Measurements from ENCODE around the gene MLLT10.

- TF ChIP-seq, protein P1, sequence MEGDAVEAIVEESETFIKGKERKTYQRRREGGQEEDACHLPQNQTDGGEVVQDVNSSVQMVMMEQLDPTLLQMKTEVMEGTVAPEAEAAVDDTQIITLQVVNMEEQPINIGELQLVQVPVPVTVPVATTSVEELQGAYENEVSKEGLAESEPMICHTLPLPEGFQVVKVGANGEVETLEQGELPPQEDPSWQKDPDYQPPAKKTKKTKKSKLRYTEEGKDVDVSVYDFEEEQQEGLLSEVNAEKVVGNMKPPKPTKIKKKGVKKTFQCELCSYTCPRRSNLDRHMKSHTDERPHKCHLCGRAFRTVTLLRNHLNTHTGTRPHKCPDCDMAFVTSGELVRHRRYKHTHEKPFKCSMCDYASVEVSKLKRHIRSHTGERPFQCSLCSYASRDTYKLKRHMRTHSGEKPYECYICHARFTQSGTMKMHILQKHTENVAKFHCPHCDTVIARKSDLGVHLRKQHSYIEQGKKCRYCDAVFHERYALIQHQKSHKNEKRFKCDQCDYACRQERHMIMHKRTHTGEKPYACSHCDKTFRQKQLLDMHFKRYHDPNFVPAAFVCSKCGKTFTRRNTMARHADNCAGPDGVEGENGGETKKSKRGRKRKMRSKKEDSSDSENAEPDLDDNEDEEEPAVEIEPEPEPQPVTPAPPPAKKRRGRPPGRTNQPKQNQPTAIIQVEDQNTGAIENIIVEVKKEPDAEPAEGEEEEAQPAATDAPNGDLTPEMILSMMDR (IDR thresholded peaks at IDR 0.05; ENCODE audit: low read length) = no peak
- no peak for TF ChIP-seq EZH2 (IDR thresholded peaks at IDR 0.05; ENCODE audit: borderline replicate concordance, low read length)
Measured at GRCh38 chr10:21487416-21488180, 46.4 kb upstream of the MLLT10 start.
